CD8-positive, alpha-beta memory T cell (primary cell): ENCODE measurements around the gene DOK3. TPM values are rescaled to one million over a fixed set of nuclear protein-coding genes. Genes with fewer than 3 reads are reported as not detected.

Experiments used
- CTCF ChIA-PET: fragments of 350-600 bp; sonication (Branson Sonifier 250); formaldehyde crosslinking; loops from one replicate; lab custom pipeline; 2021; ENCODE audit warnings: antibody characterized with exemption; lab: Charles Lee
- POLR2A ChIA-PET: fragments of 350-600 bp; sonication (Branson Sonifier 250); formaldehyde crosslinking; loops from one replicate; lab custom pipeline; 2021; ENCODE audit warnings: antibody characterized with exemption; lab: Charles Lee
- DNase-seq, 5 donors: peaks; one replicate each; pipeline versions ENCODE4 v3.0.0 to v3.0.0-alpha.2; 2020 to 2022; ENCODE audit warnings: mixed read lengths in 1 of 5
- H3K27ac ChIP-seq: one replicate; pipeline ENCODE4 v1.7.0; 2013; ENCODE audit warnings: low read depth, mild to moderate bottlenecking, low read length, moderate library complexity
- H3K27me3 ChIP-seq: 2 replicates; pipeline ENCODE4 v1.7.0; 2013; ENCODE audit warnings: low read length, mild to moderate bottlenecking; ENCODE audit not compliant: insufficient read depth, poor library complexity, severe bottlenecking
- H3K36me3 ChIP-seq: 2 replicates; pipeline ENCODE4 v1.7.0; 2013; ENCODE audit warnings: mild to moderate bottlenecking, low read length, moderate library complexity; ENCODE audit not compliant: insufficient read depth
- H3K4me1 ChIP-seq: 2 replicates; pipeline ENCODE4 v1.7.0; 2013; ENCODE audit warnings: mild to moderate bottlenecking, low read length, moderate library complexity; ENCODE audit not compliant: insufficient read depth
- H3K4me3 ChIP-seq: 2 replicates; pipeline ENCODE4 v1.7.0; 2013; ENCODE audit warnings: mild to moderate bottlenecking, low read length
- H3K9me3 ChIP-seq: 2 replicates; pipeline ENCODE4 v1.7.0; 2013; ENCODE audit warnings: mild to moderate bottlenecking, low read length
- H3K27ac Mint-ChIP-seq, 8 donors: one replicate each; pipeline ENCODE4 v1.8.0; 2020 to 2021; ENCODE audit warnings: mixed read lengths in 8 of 8, mild to moderate bottlenecking in 6 of 8, inconsistent platforms in 3 of 8, moderate library complexity in 3 of 8
- H3K27me3 Mint-ChIP-seq, 2 donors: one replicate each; pipeline ENCODE4 v1.8.0; 2020 to 2021; ENCODE audit warnings: mixed read lengths in 2 of 2, mild to moderate bottlenecking in 1 of 2, moderate library complexity in 1 of 2
- H3K36me3 Mint-ChIP-seq, 3 donors: one replicate each; pipeline ENCODE4 v1.8.0; 2020 to 2021; ENCODE audit warnings: mixed read lengths in 3 of 3, inconsistent platforms in 1 of 3, mild to moderate bottlenecking in 1 of 3
- H3K4me1 Mint-ChIP-seq, 3 donors: one replicate each; pipeline ENCODE4 v1.8.0; 2020 to 2021; ENCODE audit warnings: mixed read lengths in 3 of 3, inconsistent platforms in 1 of 3, mild to moderate bottlenecking in 1 of 3
- H3K4me3 Mint-ChIP-seq, 7 donors: one replicate each; pipeline ENCODE4 v1.8.0; 2020 to 2021; ENCODE audit warnings: mixed read lengths in 7 of 7, mild to moderate bottlenecking in 6 of 7, moderate library complexity in 4 of 7, inconsistent platforms in 2 of 7
- H3K9me3 Mint-ChIP-seq, 5 donors: one replicate each; pipeline ENCODE4 v1.8.0; 2020 to 2022; ENCODE audit warnings: mixed read lengths in 5 of 5, mild to moderate bottlenecking in 3 of 5, moderate library complexity in 2 of 5, inconsistent platforms in 1 of 5
- polyA plus RNA-seq: library from polyadenylated mRNA; unstranded; fragments of 300-500 nt; fragmentation: Illumina TruSeq; gene quantifications from one replicate; pipeline ENCODE4 v1.2.3, GENCODE V29; 2021
- total RNA-seq, 2 experiments: library from RNA; stranded (reverse); gene quantifications; one replicate each; pipeline ENCODE4 v1.2.3, GENCODE V29; 2021

DOK3 gene
- total and polyA plus RNA-seq, 3 experiments from 2014 or later = 0.08 to 5.1 (median 4.2) TPM

GRCh38 chr5:177524941-177525655 lies 15.5 kb upstream of the DOK3 start:
- Histone ChIP-seq H3K36me3 (peaks cover 17% of the 10 kb centered on the region), H3K27me3 (no peaks in the 10 kb centered on the region), H3K27ac (no peak overlapping the region), H3K4me1 (peaks cover 7% of the 10 kb centered on the region), H3K9me3 (no peaks in the 10 kb centered on the region), H3K4me3 (no peak overlapping the region)
- Mint-ChIP-seq H3K9me3 (no peaks in the 10 kb centered on the region), H3K36me3 (peaks cover 0 to 31% (median under 1%) of the 10 kb centered on the region in 3 donors), H3K27ac (peak overlapping the region in 3 of 8 donors; percentile 26 to 56 (median 47)), H3K27me3 (peaks cover 0 to 2% of the 10 kb centered on the region in 2 donors), H3K4me1 (peaks cover 15 to 21% (median 18%) of the 10 kb centered on the region in 3 donors), H3K4me3 (no peak overlapping the region)
- CTCF ChIA-PET = interaction anchor here (0.5 to 1.5 kb wide), 3 partner anchors 21 to 40 kb away, joined by 3 read pairs; no protein-coding TSS in a partner anchor
- DNase-seq = peak in 1 of 5 donors; percentile 17
- POLR2A ChIA-PET = interaction anchor here (1.5 kb wide), 1 partner anchor 9 kb away, joined by 3 read pairs; no protein-coding TSS in a partner anchor

GRCh38 chr5:177524539-177524900 lies 14.9 kb upstream of the DOK3 start:
- ChIA-PET POLR2A (interaction anchor here (1.5 kb wide), 1 partner anchor 9 kb away, joined by 3 read pairs; no protein-coding TSS in a partner anchor), CTCF (interaction anchor here (0.6 to 1.6 kb wide), 3 partner anchors 22 to 38 kb away, joined by 3 read pairs; no protein-coding TSS in a partner anchor)
- H3K27ac Mint-ChIP-seq = no peak overlapping the region
- peaks cover 0 to 36% (median 0%) of the 10 kb centered on the region in 3 donors for H3K36me3 Mint-ChIP-seq
- no peaks in the 10 kb centered on the region for H3K9me3 ChIP-seq
- no peak overlapping the region for H3K4me3 ChIP-seq
- no peak overlapping the region for H3K4me3 Mint-ChIP-seq
- peaks cover 0 to 2% of the 10 kb centered on the region in 2 donors for H3K27me3 Mint-ChIP-seq
- no peaks in the 10 kb centered on the region for H3K9me3 Mint-ChIP-seq
- H3K27ac ChIP-seq = no peak overlapping the region
- no peaks in the 10 kb centered on the region for H3K27me3 ChIP-seq
- peaks cover 20 to 27% (median 23%) of the 10 kb centered on the region in 3 donors for H3K4me1 Mint-ChIP-seq
- peaks cover 17% of the 10 kb centered on the region for H3K36me3 ChIP-seq
- no peak for DNase-seq
- H3K4me1 ChIP-seq = peaks cover 10% of the 10 kb centered on the region

- Histone ChIP-seq H3K4me1 (peaks cover 16% of the 10 kb centered on the region), H3K27me3 (no peaks in the 10 kb centered on the region), H3K4me3 (no peak overlapping the region), H3K27ac (no peak overlapping the region), H3K9me3 (no peaks in the 10 kb centered on the region), H3K36me3 (peaks cover 17% of the 10 kb centered on the region)
- ChIA-PET POLR2A (interaction anchor here (1.5 kb wide), 1 partner anchor 8 kb away, joined by 3 read pairs; no protein-coding TSS in a partner anchor), CTCF (interaction anchor here (1.6 kb wide), 1 partner anchor 23 kb away, joined by 3 read pairs; no protein-coding TSS in a partner anchor)
- Mint-ChIP-seq H3K4me3 (no peak overlapping the region), H3K36me3 (peaks cover 0 to 37% (median 0%) of the 10 kb centered on the region in 3 donors), H3K4me1 (peaks cover 22 to 33% (median 29%) of the 10 kb centered on the region in 3 donors), H3K9me3 (no peaks in the 10 kb centered on the region), H3K27ac (peak overlapping the region in 1 of 8 donors; percentile 47), H3K27me3 (peaks cover 0 to 2% of the 10 kb centered on the region in 2 donors)
- DNase-seq = peak in 1 of 5 donors; percentile 41
These were observed 14.3 kb upstream of the DOK3 start for GRCh38 chr5:177523711-177524538.

GRCh38 chr5:177520916-177521513 lies 11.4 kb upstream of the DOK3 start:
- Mint-ChIP-seq H3K9me3 (no peaks in the 10 kb centered on the region), H3K4me3 (peak overlapping the region in 3 of 7 donors; percentile 12 to 60 (median 32)), H3K27ac (peak overlapping the region; percentile 12 to 81 (median 59)), H3K36me3 (peaks cover 0 to 45% (median 2%) of the 10 kb centered on the region in 3 donors), H3K4me1 (peaks cover 33 to 49% (median 46%) of the 10 kb centered on the region in 3 donors), H3K27me3 (peaks cover 0 to 2% of the 10 kb centered on the region in 2 donors)
- Histone ChIP-seq H3K27ac (no peak overlapping the region), H3K27me3 (no peaks in the 10 kb centered on the region), H3K4me1 (peaks cover 22% of the 10 kb centered on the region), H3K36me3 (peaks cover 11% of the 10 kb centered on the region), H3K4me3 (no peak overlapping the region), H3K9me3 (no peaks in the 10 kb centered on the region)
- CTCF ChIA-PET = interaction anchor here (1.6 kb wide), 1 partner anchor 20 kb away, joined by 7 read pairs; no protein-coding TSS in a partner anchor
- DNase-seq = no peak
- POLR2A ChIA-PET = no interaction called here

- no peak for DNase-seq
- ChIA-PET CTCF (no interaction called here), POLR2A (no interaction called here)
- Mint-ChIP-seq H3K27ac (peak overlapping the region in 7 of 8 donors; percentile 15 to 77 (median 56)), H3K36me3 (peaks cover 1 to 52% (median 5%) of the 10 kb centered on the region in 3 donors), H3K9me3 (no peaks in the 10 kb centered on the region), H3K4me1 (peaks cover 40 to 56% (median 53%) of the 10 kb centered on the region in 3 donors), H3K4me3 (peak overlapping the region in 3 of 7 donors; percentile 5 to 33 (median 10)), H3K27me3 (peaks cover 0 to 2% of the 10 kb centered on the region in 2 donors)
- H3K4me1 ChIP-seq = peaks cover 29% of the 10 kb centered on the region
- no peak overlapping the region for H3K4me3 ChIP-seq
- H3K9me3 ChIP-seq = no peaks in the 10 kb centered on the region
- H3K27ac ChIP-seq = no peak overlapping the region
- peaks cover 11% of the 10 kb centered on the region for H3K36me3 ChIP-seq
- no peaks in the 10 kb centered on the region for H3K27me3 ChIP-seq
These were observed 10.6 kb upstream of the DOK3 start for GRCh38 chr5:177520271-177520670.

- peaks cover 3 to 55% (median 5%) of the 10 kb centered on the region in 3 donors for H3K36me3 Mint-ChIP-seq
- DNase-seq = no peak
- H3K4me1 Mint-ChIP-seq = peaks cover 42 to 61% (median 57%) of the 10 kb centered on the region in 3 donors
- H3K27me3 Mint-ChIP-seq = peaks cover 0 to 2% of the 10 kb centered on the region in 2 donors
- Histone ChIP-seq H3K27me3 (no peaks in the 10 kb centered on the region), H3K27ac (no peak overlapping the region), H3K36me3 (peaks cover 7% of the 10 kb centered on the region), H3K9me3 (no peaks in the 10 kb centered on the region), H3K4me3 (no peak overlapping the region), H3K4me1 (peaks cover 29% of the 10 kb centered on the region)
- ChIA-PET POLR2A (no interaction called here), CTCF (no interaction called here)
- H3K4me3 Mint-ChIP-seq = peak overlapping the region in 2 of 7 donors; percentile 33 to 45
- H3K9me3 Mint-ChIP-seq = no peaks in the 10 kb centered on the region
- H3K27ac Mint-ChIP-seq = peak overlapping the region in 5 of 8 donors; percentile 15 to 70 (median 54)
These were observed 10.0 kb upstream of the DOK3 start for GRCh38 chr5:177519463-177520235.
